HepG2 (cell line): ENCODE data around the gene TANGO6. TPM values are rescaled to one million over a fixed set of nuclear protein-coding genes. Genes with fewer than 3 reads are reported as not detected.

Experiments used
- ERF ChIP-seq: IDR thresholded peaks from 2 replicates; pipeline ENCODE4 v1.6.1; 2018; ENCODE audit warnings: missing biosample characterization, missing genetic modification reagents
- ETV5 ChIP-seq: IDR thresholded peaks from 2 replicates; pipeline ENCODE4 v1.6.1; 2018; ENCODE audit warnings: missing biosample characterization, missing genetic modification reagents, inconsistent platforms, borderline replicate concordance
- FOXC1 ChIP-seq: sonication (generic); formaldehyde crosslinking; IDR thresholded peaks from 2 replicates; pipeline ENCODE4 v1.8.0; 2022; ENCODE audit warnings: mild to moderate bottlenecking, missing genetic modification reagents, borderline replicate concordance
- GABPA ChIP-seq, 2 experiments: IDR thresholded peaks; 2 replicates each; pipeline ENCODE4 v1.6.1; 2011 to 2016; ENCODE audit warnings: low read depth in 2 of 2, low read length in 1 of 2, missing biosample characterization in 1 of 2, missing genetic modification characterization in 1 of 2
- HNF1A ChIP-seq, 2 experiments: sonication (generic) in 1 of 2; formaldehyde crosslinking in 1 of 2; IDR thresholded peaks; 2 replicates each; pipeline versions ENCODE4 v1.4.0 to v1.6.1; 2016 to 2020; ENCODE audit warnings: borderline replicate concordance in 1 of 2, low read depth in 1 of 2, mild to moderate bottlenecking in 1 of 2, missing genetic modification reagents in 1 of 2
- KMT2B ChIP-seq: IDR thresholded peaks from 2 replicates; pipeline ENCODE4 v1.6.1; 2016; ENCODE audit warnings: missing genetic modification reagents, missing compliant biosample characterization
- MIER3 ChIP-seq: IDR thresholded peaks from 2 replicates; pipeline ENCODE4 v1.6.1; 2016; ENCODE audit warnings: missing compliant biosample characterization, borderline replicate concordance
- MXD1 ChIP-seq: sonication (generic); formaldehyde crosslinking; IDR thresholded peaks from 2 replicates; pipeline ENCODE4 v1.4.0; 2020; ENCODE audit warnings: mild to moderate bottlenecking, missing genetic modification reagents
- SNAPC4 ChIP-seq: sonication (generic); formaldehyde crosslinking; IDR thresholded peaks from 2 replicates; pipeline ENCODE4 v1.4.0; 2020; ENCODE audit warnings: mild to moderate bottlenecking, missing genetic modification reagents
- SYNCRIP ChIP-seq: fragments of 200-400 bp; formaldehyde crosslinking; IDR thresholded peaks from 2 replicates; pipeline ENCODE4 v1.6.1; 2018; ENCODE audit warnings: mild to moderate bottlenecking, low read depth, low read length; ENCODE audit not compliant: insufficient read depth
- WIZ ChIP-seq: sonication (generic); formaldehyde crosslinking; IDR thresholded peaks from 2 replicates; pipeline ENCODE4 v1.5.1; 2020; ENCODE audit warnings: mild to moderate bottlenecking, missing genetic modification reagents
- XRCC5 ChIP-seq: fragments of 200-400 bp; formaldehyde crosslinking; optimal IDR thresholded peaks from 2 replicates; pipeline ENCODE3; 2017; ENCODE audit warnings: mild to moderate bottlenecking, low read length
- ZFAT ChIP-seq: sonication (generic); formaldehyde crosslinking; conservative IDR thresholded peaks from 2 replicates; pipeline ENCODE4 v1.8.1; 2023; ENCODE audit warnings: missing genetic modification reagents, inconsistent platforms
- ZNF20 ChIP-seq: sonication (generic); formaldehyde crosslinking; IDR thresholded peaks from 2 replicates; pipeline ENCODE4 v1.4.0; 2020; ENCODE audit warnings: mild to moderate bottlenecking, moderate library complexity, missing genetic modification reagents
- ZNF839 ChIP-seq: sonication (generic); formaldehyde crosslinking; IDR thresholded peaks from 2 replicates; pipeline ENCODE4 v1.4.0; 2020; ENCODE audit warnings: missing genetic modification reagents, mild to moderate bottlenecking, borderline replicate concordance
- polyA plus RNA-seq, 8 experiments: library from polyadenylated mRNA; depleted of rRNA in 3 of 8; stranded (reverse) in 7 of 8; unstranded in 1 of 8; fragments of >200 nt; fragmentation: Illumina TruSeq in 4 of 8; extraction: Trizol in 4 of 8; gene quantifications; 2 replicates each; pipeline versions ENCODE4 v1.2.1 to v1.2.3, GENCODE V29; 2011 to 2016; ENCODE audit warnings: low read depth in 4 of 8, missing spikeins in 1 of 8, mixed read lengths in 1 of 8; ENCODE audit not compliant: insufficient read depth in 1 of 8
- total RNA-seq, 5 experiments: library from RNA; depleted of rRNA; stranded (reverse); fragments of >200 nt; fragmentation: Illumina TruSeq; extraction: Trizol; gene quantifications; 2 replicates each; pipeline ENCODE4 v1.2.3, GENCODE V29; 2016; ENCODE audit warnings: low read depth in 1 of 5
- TF ChIP-seq, protein P1 (sequence below): IDR thresholded peaks from 2 replicates; pipeline ENCODE4 v1.6.1; 2016; ENCODE audit warnings: low read depth, control low read depth

Gene TANGO6
- total and polyA plus RNA-seq, 2 of the 13 experiments (the other 11 are each of a cell fraction or from before 2014, with no cell fraction given), result 7.2 to 13.3 TPM

GRCh38 chr16:68843482-68844210 is at the start of gene TANGO6 (continued):
- TF ChIP-seq ZNF20 (CRISPR knock-in tag), result 0 out of 2 replicates have a peak, but pooled peaks have one; percentile 55
- TF ChIP-seq, protein P1, sequence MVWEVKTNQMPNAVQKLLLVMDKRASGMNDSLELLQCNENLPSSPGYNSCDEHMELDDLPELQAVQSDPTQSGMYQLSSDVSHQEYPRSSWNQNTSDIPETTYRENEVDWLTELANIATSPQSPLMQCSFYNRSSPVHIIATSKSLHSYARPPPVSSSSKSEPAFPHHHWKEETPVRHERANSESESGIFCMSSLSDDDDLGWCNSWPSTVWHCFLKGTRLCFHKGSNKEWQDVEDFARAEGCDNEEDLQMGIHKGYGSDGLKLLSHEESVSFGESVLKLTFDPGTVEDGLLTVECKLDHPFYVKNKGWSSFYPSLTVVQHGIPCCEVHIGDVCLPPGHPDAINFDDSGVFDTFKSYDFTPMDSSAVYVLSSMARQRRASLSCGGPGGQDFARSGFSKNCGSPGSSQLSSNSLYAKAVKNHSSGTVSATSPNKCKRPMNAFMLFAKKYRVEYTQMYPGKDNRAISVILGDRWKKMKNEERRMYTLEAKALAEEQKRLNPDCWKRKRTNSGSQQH, result peak; percentile 77; the same call in 1 of the 2 replicates
- peak; percentile 94 for TF ChIP-seq WIZ (CRISPR knock-in tag)
- TF ChIP-seq ERF (CRISPR knock-in tag), result peak; percentile 82; the same call in 1 of the 2 replicates
- peak; percentile 88 for TF ChIP-seq MXD1 (CRISPR knock-in tag)
- TF ChIP-seq SNAPC4 (CRISPR knock-in tag), result no peak
- TF ChIP-seq MIER3 (CRISPR knock-in tag), result peak; percentile 56; the same call in 1 of the 2 replicates
- TF ChIP-seq FOXC1 (CRISPR knock-in tag), result peak; percentile 94
- TF ChIP-seq HNF1A (IDR thresholded peaks at IDR 0.05; ENCODE audit: low read depth), result no peak
- TF ChIP-seq HNF1A (CRISPR knock-in tag; IDR thresholded peaks at IDR 0.05; ENCODE audit: borderline replicate concordance), result 0 out of 2 replicates have a peak, but pooled peaks have one; percentile 71
- TF ChIP-seq ZFAT (CRISPR knock-in tag), result 0 out of 2 replicates have a peak, but pooled peaks have one; percentile 41
- peak; percentile 80; the same call in 1 of the 2 replicates for TF ChIP-seq ZNF839 (CRISPR knock-in tag)
- TF ChIP-seq XRCC5, result peak; percentile 83
- peak; percentile 82; the same call in 1 of the 2 replicates for TF ChIP-seq KMT2B
- peak; percentile 11 for TF ChIP-seq ETV5
- TF ChIP-seq GABPA (IDR thresholded peaks at IDR 0.05; ENCODE audit: low read depth, low read length), result peak; percentile 61
- peak; percentile 80 for TF ChIP-seq GABPA (CRISPR knock-in tag; IDR thresholded peaks at IDR 0.05; ENCODE audit: low read depth)
- no peak for TF ChIP-seq SYNCRIP
